GM21717 (cell line): ENCODE data around the gene STARD13.
A peak's percentile ranks its signal among the peaks of the same experiment; 100 is the strongest.

Source experiments
- ATAC-seq: cut with Tn5 transposase; IDR thresholded peaks from one replicate; pipeline ENCODE4 v1.9.1; 2021; ENCODE audit warnings: mild to moderate bottlenecking, moderate library complexity; ENCODE audit not compliant: unreplicated experiment

Gene STARD13

DNA sequence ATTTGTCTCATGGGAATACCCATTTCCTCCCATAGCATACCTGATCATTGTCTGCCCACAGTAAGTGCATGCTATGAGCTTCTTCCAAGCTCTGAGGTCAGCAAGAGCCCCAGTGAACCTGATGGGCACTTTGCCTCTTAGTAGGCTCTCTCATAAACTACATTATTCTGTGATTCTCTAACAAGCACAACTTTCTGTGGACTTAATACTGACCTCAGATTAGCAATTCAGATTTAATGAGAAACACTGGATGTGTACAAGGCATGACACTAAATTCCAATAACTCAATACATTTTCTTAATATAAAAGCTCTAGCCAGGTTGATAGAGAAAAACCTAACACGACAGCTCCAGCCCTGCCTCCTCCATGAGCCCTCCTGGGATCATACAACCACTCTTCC, 23.3 kb upstream of the STARD13 start:
- no peak for ATAC-seq

DNA sequence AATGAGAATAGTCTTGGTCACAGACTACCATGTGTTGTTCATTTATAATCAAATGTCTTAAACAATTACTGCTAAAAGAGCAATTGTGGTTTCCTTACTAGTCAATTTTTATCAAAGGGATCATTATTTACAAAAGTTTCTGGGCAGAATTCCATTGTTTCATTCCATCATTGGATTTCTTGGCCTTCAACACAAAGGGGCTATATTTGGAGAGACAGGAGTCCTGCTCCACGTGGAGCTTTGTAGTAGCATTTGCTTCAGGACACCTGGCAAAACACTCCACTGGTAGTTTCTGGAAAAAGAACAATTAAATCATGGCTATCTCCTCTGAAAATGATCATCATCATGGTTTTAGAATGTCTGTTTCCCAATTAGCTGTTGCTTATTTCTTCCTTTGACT, 22.3 kb upstream of the STARD13 start:
- ATAC-seq, result no peak

DNA sequence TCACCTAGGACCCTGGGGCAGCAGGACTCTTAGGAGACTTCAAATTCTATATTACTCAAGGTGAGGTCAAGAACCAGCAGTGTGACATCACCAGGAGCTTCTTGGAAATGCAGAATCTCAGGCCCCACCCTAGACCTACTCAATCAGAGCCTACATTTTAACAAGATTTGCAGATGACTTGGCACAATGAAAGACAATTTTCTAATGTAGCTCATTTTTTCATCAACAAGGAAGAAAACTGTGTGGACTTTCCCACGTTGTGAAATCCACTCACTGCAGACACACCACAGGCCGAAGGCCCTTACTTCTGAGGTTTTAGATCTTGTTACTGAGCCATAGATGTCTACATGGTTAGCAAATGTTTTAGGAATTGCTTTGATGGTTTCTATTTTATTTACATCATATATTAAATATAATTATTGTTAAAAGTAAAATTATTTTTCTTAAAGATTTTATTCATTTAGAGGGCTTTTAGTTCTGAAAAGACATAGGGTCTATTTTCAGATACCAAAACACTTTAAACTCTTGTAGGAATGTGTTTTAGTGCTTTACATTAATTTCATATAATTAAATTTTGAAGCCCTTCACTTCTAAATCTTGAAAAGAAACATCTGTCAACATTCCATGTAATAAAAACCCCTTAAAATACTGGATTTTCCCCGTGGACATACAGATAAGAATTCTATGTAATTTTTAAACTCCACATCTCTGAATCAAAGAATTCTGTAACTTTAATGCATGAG, 18.5 kb upstream of the STARD13 start:
- ATAC-seq, result no peak

DNA sequence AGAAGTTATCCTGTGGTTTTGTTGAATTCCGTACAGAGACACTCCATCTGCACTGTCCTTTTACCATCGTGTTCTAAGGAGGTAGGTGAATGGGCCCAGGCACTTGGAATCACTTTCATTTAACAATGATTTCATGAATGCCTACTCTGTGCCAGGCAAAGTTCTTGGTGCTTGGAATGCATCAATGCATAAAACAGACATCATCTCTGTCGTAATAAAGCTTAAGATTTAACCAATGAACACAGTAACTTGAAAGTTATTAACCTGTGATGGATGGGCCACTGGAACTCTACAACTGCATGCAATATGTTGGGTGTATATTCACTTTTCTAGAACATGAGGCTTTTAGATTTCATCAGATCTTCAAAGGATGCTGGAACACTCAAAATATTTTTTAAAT, 14.1 kb upstream of the STARD13 start:
- ATAC-seq, result no peak

DNA sequence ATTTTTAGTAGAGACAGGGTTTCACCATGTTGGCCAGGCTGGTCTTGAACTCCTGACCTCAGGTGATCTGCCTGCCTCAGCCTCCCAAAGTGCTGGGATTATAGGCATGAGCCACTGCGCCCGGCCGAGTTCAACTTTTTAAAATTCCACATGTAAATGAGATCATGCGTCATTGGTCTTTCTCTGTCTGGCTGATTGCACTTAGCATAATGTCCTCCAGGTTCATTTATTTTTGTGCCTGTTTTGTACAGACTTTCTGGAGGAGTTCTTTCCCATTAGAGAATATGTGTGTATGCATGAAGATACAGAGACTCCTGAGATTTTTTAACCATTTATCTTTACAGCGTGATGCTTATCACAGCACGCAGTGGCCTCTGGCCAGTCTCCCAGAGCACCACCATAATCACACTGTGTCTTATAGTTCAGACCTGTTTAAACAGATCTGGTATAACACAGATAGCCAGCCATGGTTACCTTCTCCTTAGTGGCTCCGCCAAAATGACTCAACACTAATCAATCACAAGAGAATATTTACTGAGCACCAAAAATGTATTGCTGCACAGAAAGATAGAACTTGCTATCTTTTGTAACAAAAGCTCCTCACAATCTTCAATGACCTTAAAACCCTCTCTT, 11.4 kb upstream of the STARD13 start:
- no peak for ATAC-seq

DNA sequence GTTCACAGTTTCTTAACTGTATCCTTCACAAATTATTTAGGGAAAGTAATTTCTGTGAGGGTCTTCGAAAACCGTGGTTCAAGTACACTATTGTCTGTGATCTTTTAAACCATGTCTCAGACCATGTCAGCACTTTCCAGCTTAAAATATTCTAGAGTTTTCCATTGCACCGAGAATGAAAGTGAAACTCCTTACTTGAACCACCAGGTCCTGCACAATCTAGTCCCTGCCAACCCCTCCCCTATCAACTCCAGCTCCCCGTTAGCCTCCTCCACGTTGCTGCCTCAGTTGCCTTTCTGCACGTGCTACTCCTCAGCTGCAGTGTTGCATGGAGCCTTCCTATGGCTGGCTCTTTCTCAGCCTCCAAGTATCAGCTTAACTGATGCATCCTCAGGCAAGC, 7.2 kb upstream of the STARD13 start:
- no peak for ATAC-seq

DNA sequence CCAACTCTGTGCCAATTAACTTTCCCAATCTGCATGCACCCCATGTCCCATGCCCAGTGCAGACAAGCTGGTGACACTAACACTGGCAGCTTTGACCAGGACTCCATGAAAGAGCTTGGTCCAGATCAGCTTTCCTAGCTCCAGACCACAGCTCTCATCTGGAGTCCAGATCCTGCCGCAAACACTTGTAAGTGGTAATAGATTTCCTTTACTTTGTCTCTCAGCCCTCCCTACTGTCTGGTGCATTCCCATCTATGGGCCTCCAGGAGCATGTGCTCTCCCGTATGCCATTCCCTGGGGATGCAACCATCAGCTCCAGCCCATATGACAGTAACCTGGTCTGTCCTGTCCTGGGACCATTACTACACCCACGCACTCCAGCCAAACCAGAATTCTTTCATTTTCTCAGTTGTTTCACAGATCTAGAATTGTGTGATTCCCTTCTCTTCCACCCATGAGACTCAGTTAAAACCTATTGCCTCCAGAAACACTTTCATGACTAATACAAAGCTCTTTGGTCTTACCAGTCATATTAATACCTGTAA, 4.9 kb upstream of the STARD13 start:
- ATAC-seq, result no peak

DNA sequence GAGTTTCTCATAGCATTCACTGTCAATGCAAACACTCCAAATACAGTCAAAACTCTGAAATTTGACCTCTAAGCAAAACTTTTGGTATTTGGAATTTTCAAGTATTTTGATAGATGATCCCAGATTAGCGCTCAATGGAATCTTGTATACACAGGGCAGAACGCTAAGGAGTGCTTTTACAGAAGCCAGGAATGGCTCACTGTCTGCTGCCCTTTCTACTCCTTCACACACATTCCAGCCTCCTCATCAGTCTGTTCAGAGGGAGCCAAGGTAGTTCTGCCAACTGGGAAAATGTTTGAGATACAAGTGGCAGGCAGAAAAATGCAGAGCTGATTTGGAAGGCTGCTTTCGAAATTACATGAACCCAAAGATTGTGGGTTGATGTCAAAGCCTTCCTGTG, 4.4 kb upstream of the STARD13 start:
- no peak for ATAC-seq

DNA sequence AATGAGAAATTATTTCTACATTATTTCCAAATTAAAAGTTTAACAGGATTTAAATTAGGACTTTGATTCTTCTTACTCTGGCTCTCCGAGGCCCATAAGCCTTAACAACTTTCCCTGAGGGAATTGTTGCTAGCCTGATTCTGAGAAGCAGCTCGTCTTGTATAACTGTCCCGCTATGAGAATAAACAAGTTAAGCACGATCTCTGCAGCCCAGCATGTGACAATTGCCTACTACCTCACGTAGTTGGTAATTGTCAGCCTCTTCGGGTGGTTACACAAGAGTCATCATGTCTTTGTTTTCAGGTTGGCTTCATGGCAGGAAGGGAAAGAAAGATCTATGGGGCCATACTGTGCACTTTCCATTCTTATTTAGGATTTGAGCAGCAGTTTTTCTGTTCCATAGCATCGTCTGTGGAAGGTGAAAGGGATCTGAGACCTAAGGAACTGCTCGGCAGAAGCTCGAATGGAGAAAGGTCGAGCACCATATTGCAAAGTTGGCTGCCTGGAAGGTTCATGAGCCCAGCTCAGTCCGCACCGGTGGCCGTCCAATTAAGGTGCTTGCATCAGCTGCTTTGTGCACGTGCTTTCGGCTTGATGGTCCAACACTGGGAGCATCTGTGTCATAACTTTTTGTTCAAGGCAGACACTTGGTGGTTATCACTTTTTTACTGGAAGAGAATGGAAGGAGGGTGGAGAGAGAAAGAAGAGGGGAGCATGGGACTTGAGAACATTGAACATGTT, 1.8 kb upstream of the STARD13 start:
- ATAC-seq, result no peak

DNA sequence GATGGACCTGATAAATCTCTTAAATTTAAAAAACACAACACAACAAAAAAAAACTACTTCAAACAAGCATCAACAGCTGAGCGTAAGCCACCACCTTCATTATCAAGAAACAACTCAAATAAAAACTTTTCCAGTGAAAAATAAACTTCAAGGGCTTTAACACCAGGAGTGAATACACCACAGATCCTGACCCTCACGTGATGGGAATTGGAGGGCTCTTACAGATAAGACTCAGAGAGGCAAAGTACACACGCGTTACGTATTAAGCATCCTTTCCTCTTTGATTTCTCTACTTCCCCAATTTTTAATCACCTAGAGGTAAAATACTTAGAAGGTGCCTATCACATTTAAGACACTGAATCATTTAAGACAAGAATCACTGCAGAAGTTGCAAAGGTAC, 573 bp upstream of the STARD13 start:
- no peak for ATAC-seq

DNA sequence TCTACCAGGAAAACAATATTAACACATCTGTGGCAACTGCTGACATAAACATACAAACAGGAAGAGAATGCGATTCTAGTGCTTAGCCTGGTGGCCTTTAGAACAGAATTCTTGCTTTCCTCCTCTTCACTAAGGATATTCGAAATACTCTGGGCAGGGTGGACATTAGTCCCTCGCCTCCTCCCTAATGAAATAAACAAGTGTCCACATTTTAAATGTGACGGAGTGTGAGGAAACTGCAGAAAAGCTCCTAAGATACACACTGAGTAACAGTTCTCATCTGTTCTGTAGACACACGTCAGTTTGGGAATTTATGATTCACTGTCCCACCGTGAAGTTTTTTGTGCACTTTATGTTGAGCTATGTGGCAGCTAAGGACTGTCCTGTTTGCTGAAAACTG, 639 bp downstream of the STARD13 start:
- peak; percentile 18 for ATAC-seq

DNA sequence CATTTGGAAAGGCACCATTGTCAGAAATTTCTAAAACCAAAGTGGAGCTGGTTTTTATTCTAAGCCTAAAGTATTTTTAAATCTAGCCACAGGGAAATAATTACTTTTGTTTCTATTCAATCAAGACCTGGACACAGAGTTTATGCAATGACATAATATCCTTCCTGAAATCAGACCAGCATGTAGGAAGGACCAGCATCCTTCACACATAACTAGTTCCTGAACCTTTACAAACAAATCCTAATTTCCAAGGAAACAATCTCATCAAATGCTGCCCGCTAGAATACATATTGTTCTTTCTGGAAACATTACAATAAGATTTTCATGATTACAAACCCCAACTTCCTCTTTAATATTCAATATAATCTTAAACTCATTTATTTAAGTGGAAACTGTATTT, 1.5 kb downstream of the STARD13 start:
- ATAC-seq, result no peak

DNA sequence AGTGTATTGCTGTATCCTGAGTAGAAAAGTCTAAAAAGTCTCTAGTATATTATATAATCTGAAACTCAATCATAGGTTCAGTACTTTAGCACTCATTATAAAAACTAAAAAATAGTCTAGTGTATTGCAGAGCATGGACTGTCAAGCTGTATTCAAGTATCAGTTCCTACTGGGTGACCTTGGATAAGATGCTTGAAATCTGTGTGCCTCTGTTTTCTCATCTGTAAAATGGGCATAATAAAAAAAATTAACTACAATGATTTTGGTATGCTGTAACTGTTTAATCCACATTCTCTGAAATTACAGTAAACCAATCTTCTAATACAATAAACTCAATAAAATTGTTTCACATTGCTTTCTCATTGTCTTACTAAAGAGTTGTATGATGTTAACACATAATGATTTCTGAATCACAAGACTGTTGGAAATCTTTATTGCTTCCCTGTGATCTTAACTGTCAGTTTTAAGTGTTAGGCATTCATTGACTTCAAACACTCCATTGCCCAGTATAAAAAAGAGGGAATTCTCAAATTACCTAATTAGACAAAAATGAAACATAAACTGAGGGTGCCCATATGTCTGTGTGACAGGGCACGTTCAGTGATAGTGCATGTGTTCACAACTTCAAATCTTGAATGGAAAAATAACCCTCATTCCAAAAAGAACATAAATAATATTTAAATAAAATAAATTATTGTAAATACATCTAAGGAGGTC, 2.2 kb downstream of the STARD13 start:
- ATAC-seq, result no peak

DNA sequence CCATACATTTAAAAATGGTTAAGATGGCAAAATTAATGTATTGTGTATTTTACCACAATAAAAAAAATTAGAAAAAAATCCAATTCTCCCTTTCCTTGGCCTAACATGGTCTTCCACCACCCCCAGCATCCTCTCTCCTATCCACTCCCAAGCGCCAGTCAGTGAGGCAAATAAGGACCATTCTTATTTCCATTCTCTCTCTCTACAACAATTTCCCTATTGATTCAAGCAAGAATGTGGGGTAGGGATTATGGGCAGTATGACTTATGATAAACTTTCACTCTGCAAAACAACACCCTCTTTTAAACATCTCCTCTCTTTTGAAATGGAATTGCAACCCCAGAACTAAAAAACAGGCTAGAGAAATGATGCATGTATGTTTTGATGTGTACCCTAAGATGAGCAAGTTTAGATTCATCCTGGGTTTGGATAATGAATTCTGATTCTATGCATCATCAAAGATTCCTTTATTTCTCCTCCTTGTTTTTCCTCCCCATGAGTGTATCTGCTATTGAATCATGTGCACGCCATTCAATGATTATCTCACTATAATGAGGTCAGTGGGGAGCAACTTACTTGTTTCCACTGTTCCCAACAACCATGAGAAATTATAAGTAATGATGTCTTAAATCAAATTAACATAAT, 3.5 kb downstream of the STARD13 start:
- ATAC-seq, result no peak

DNA sequence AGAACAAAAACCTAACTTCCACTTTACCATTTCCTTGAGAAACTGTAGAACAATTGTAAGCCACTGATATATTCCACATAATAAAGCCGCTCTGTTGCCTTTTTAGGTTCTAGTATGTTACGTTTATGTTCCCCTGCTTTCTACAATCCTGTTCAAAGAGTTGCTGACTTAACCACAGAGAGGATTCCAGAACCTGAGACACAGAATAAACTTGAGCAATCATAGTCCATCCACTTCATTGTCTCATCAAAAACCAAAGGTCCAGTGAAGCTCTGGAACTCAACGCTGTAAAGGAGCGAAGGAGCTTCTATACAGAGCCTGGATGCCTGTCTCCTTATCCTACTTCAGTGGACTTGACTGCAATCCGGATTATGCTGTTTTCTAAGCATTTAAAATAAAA, 4.6 kb downstream of the STARD13 start:
- ATAC-seq, result no peak

DNA sequence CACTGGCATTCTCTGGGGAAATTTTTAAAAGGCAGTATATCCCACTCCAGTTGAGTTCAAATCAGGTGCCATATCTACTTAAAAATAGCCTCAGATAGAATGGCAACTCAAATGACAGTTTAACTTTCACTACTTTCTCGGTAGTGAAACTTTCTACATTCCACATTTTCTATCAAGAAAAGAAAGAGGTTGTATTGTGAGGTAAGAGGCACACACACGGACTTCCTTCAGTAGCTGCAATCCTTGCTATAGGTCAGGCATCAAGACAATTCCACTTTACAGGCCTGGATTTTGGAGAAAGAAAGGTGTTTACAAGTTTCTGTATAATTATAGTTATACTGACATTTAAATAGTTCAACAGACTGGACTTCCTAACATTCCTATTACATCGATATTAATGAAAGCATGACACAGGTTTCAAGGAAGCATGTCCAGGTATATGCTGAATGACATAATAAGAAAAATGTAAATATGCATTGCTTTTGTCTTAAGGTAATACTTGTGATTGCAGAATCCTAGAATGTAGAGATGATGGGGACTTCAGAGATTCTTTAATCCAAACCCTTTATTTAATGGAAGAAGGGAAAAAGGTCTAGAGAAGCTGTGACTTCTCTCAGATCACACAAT, 5.2 kb downstream of the STARD13 start:
- ATAC-seq, result no peak

DNA sequence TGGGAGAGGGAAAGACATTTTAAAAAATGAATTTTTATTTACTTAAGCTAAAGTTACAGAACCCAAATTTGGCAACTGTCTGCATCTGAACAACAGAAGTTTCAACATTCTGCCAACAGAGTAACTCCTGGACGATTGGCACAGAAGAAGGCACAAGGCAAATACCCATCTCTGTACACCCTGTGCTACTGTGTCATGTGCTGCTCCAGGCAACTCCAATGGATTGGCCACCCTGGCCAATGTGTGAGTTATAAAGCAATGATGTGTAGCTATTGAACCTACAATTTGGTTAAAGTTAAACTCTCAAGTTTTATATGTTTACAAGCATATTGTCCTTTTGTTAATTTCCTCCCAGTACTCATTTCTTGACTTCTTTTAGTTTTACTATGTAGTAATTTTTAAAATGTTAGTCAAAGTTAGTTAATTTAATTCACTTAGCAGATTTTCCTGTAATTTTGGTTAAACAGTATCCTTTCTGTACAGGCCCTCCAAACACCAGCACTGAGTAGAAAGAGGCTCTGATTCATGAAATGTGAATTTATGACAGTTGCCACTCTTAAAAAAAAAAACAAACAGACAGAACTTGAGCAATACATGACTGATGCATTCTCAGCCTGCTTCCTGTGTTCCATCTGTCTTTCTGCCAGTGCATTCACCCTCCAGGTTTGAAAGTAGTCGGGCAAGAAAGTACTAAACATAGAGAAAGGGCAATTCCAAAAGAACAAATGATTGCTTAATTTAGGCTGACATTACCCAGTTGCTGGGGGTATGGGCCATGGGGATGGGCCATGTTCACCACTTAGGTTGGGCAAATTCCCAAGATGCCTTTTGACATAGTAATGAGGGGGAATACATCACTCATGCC, 5.9 kb downstream of the STARD13 start:
- ATAC-seq, result no peak

DNA sequence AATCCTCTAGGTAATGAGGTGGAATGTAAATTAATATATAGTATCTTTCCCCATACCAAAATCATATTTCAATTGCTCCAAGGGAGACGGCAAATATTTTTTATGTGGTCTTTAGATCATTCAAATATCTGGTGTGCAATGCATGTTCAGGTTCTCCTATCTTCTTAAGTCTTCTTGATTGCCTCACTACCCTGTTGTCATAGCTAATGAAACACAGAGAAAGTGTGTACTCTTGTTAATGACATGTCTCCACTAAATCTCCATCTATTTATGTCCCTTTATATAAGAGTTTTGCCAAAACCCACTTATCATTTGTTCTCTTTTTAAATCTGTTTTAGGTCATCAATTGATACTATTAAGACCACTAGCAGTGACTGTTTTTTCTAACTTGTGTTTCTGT, 6.6 kb downstream of the STARD13 start:
- ATAC-seq, result no peak

DNA sequence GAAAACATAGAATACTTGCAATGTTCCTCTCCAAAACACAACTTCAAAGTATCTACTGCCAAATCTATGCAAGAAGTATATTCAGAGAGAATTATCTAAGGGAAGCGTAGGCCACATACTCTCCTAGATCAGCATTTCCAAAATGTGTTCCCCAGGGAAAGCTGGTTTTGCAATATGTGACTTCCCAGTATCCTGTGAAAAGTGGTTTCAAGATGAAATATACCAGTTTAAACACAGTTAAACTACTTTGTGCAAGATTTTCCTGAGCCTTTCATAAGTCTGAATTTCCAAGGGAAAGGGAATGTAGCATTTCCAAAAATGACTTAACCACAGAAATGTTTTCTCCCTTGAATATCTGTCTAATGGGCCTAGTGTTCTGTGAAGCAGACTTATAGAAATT, 7.6 kb downstream of the STARD13 start:
- no peak for ATAC-seq
